Esophagus muscularis mucosa (tissue), 4 donors: ENCODE data around the gene NOX3.

Experiments
- CTCF ChIP-seq, 3 experiments: fragments of 200-600 bp in 2 of 3; fragments of 450-650 bp in 1 of 3; sonication (generic) in 2 of 3; IDR thresholded peaks; one replicate each; pipeline ENCODE4 v1.5.1; 2017 to 2019; ENCODE audit warnings: antibody characterized with exemption in 3 of 3, mild to moderate bottlenecking in 2 of 3, moderate library complexity in 1 of 3
- EP300 ChIP-seq: sonication (generic); formaldehyde crosslinking; IDR thresholded peaks from one replicate; pipeline ENCODE4 v1.6.1; 2017; ENCODE audit warnings: antibody characterized with exemption
- POLR2A ChIP-seq: fragments of 450-650 bp; IDR thresholded peaks from one replicate; pipeline ENCODE4 v1.6.1; 2017; ENCODE audit warnings: antibody characterized with exemption, moderate library complexity, mild to moderate bottlenecking, low read depth
- POLR2AphosphoS5 ChIP-seq, 2 donors: sonication (generic); formaldehyde crosslinking; IDR thresholded peaks; one replicate each; pipeline ENCODE4 v1.6.1; 2017; ENCODE audit warnings: antibody characterized with exemption in 2 of 2

- TF ChIP-seq POLR2A: no peak
- no peak for TF ChIP-seq CTCF (IDR thresholded peaks at IDR 0.05)
- no peak for TF ChIP-seq POLR2AphosphoS5 (IDR thresholded peaks at IDR 0.05)
- no peak for TF ChIP-seq EP300
Observed at GRCh38 chr6:155454008-155454407, 1.6 kb downstream of the NOX3 start.
